GM15510 (cell line): ENCODE data around the gene SPOPL.

Experiments used
- POLR2A ChIP-seq: IDR thresholded peaks from 3 replicates; pipeline ENCODE4 v1.6.1; 2011; ENCODE audit warnings: borderline replicate concordance; ENCODE audit not compliant: insufficient read length; ENCODE audit errors: extremely low read depth

Gene SPOPL

GRCh38 chr2:138615257-138615656, 113.7 kb downstream of the SPOPL start:
- TF ChIP-seq POLR2A, result no peak

GRCh38 chr2:138617026-138617425, 115.5 kb downstream of the SPOPL start:
- no peak for TF ChIP-seq POLR2A

GRCh38 chr2:138618971-138619370, 117.4 kb downstream of the SPOPL start:
- TF ChIP-seq POLR2A, result no peak

GRCh38 chr2:138620431-138620830, 118.9 kb downstream of the SPOPL start:
- TF ChIP-seq POLR2A, result no peak

- TF ChIP-seq POLR2A, result no peak
These were observed 119.6 kb downstream of the SPOPL start for GRCh38 chr2:138621139-138621538.

DNA sequence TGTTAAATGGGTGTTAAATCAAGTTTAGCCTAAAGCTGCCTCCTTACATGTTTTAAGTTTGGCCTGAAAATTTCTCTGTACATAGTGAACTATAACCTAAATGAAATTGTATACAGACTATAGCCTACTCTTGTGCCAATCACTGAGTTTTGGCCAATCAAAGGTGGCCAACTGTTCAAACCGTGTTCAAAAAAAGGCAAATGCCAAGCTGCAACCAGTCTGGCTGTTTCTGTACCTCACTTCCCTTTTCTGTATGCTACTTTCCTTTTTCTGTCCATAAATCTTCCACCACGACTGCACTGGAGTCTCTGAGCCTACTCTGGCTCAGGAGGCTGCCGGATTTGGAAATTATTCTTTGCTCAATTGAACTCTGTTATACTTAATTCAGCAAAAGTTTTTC, 121.0 kb downstream of the SPOPL start:
- TF ChIP-seq POLR2A, result no peak
